B cell (primary cell): Measurements from ENCODE around the gene MAGEH1. TPM values are rescaled to one million over a fixed set of nuclear protein-coding genes. Genes with fewer than 3 reads are reported as not detected.

Experiments used
- ATAC-seq: fragments of 200-7000 bp; cut with Tn5 transposase; one replicate; pipeline ENCODE4 v1.10.0; 2021; ENCODE audit warnings: low read depth, mild to moderate bottlenecking, moderate number of reproducible peaks, moderate library complexity
- CTCF ChIA-PET: fragments of 350-600 bp; sonication (Branson Sonifier 250); formaldehyde crosslinking; loops from one replicate; lab custom pipeline; 2021; ENCODE audit warnings: antibody characterized with exemption, inconsistent platforms; lab: Charles Lee
- POLR2A ChIA-PET: fragments of 350-600 bp; sonication (Branson Sonifier 250); formaldehyde crosslinking; loops from one replicate; lab custom pipeline; 2021; ENCODE audit warnings: antibody characterized with exemption; lab: Charles Lee
- DNase-seq: peaks from one replicate; pipeline ENCODE4 v3.0.0; 2013
- H2AFZ ChIP-seq: 2 replicates; pipeline ENCODE4 v1.6.1; 2012; ENCODE audit warnings: mild to moderate bottlenecking, low read depth, low read length; ENCODE audit not compliant: insufficient read depth, poor library complexity, severe bottlenecking
- H3K27ac ChIP-seq, 2 donors: 1 replicate in 1 of 2; 2 replicates in 1 of 2; pipeline ENCODE4 v1.5.1; 2012 to 2013; ENCODE audit warnings: low read length in 2 of 2, mild to moderate bottlenecking in 2 of 2, moderate library complexity in 1 of 2
- H3K27me3 ChIP-seq, 4 experiments: fragments of 200-600 bp in 1 of 4; sonication (generic) in 1 of 4; replicated peaks in 1 of 4; 1 replicate in 2 of 4; 2 replicates in 2 of 4; pipeline versions ENCODE4 v1.6.1 to v1.7.0; 2013 to 2016; ENCODE audit warnings: low read length in 3 of 4, mild to moderate bottlenecking in 2 of 4, mixed read lengths in 1 of 4, moderate library complexity in 1 of 4; ENCODE audit not compliant: insufficient read depth in 4 of 4, control insufficient read depth in 3 of 4; ENCODE audit errors: control extremely low read depth in 1 of 4
- H3K36me3 ChIP-seq, 2 experiments: replicated peaks in 1 of 2; 1 replicate in 1 of 2; 2 replicates in 1 of 2; pipeline versions ENCODE4 v1.6.1 to v1.7.1; 2013; ENCODE audit warnings: low read length in 1 of 2; ENCODE audit not compliant: insufficient read depth in 2 of 2, control insufficient read depth in 1 of 2; ENCODE audit errors: control extremely low read depth in 1 of 2, extremely low read depth in 1 of 2
- H3K4me1 ChIP-seq, 2 donors: fragments of 200-600 bp in 1 of 2; sonication (generic) in 1 of 2; 1 replicate in 1 of 2; 2 replicates in 1 of 2; pipeline versions ENCODE4 v1.5.1 to v1.6.1; 2013 to 2017; ENCODE audit warnings: low read length in 2 of 2; ENCODE audit not compliant: control insufficient read depth in 2 of 2, insufficient read depth in 2 of 2
- H3K4me2 ChIP-seq: replicated peaks from 2 replicates; pipeline ENCODE3; 2012; ENCODE audit warnings: mild to moderate bottlenecking, low read depth, low read length; ENCODE audit not compliant: poor library complexity, severe bottlenecking
- H3K4me3 ChIP-seq, 5 experiments: fragments of 200-600 bp in 1 of 5; sonication (generic) in 1 of 5; 1 replicate in 3 of 5; 2 replicates in 2 of 5; pipeline versions ENCODE4 v1.5.1 to v1.7.0; 2011 to 2016; ENCODE audit warnings: low read length in 4 of 5, mild to moderate bottlenecking in 4 of 5, low read depth in 2 of 5, control low read depth in 1 of 5, moderate library complexity in 1 of 5; ENCODE audit not compliant: insufficient read depth in 1 of 5; ENCODE audit errors: control extremely low read depth in 1 of 5, extremely low read depth in 1 of 5
- H3K79me2 ChIP-seq: fragments of 200-600 bp; sonication (generic); one replicate; pipeline ENCODE4 v1.6.0; 2016; ENCODE audit warnings: low read length; ENCODE audit not compliant: control insufficient read depth, insufficient read depth
- H3K9ac ChIP-seq: fragments of 200-600 bp; sonication (generic); 2 replicates; pipeline ENCODE4 v1.6.1; 2017; ENCODE audit warnings: mild to moderate bottlenecking, low read length, moderate library complexity
- H3K9me3 ChIP-seq, 3 donors: one replicate each; pipeline versions ENCODE4 v1.6.1 to v1.7.1; 2013; ENCODE audit warnings: low read length in 2 of 3; ENCODE audit not compliant: control insufficient read depth in 2 of 3, insufficient read depth in 1 of 3; ENCODE audit errors: control extremely low read depth in 1 of 3
- H4K20me1 ChIP-seq: 2 replicates; pipeline ENCODE4 v1.6.0; 2012; ENCODE audit warnings: mild to moderate bottlenecking, low read length; ENCODE audit not compliant: insufficient read depth, control insufficient read depth, poor library complexity, severe bottlenecking
- H3K27ac Mint-ChIP-seq: one replicate; pipeline ENCODE4 v1.8.0; 2021; ENCODE audit warnings: mixed read lengths
- H3K27me3 Mint-ChIP-seq: one replicate; pipeline ENCODE4 v1.8.0; 2021; ENCODE audit warnings: mixed read lengths
- H3K4me1 Mint-ChIP-seq: one replicate; pipeline ENCODE4 v1.8.0; 2021; ENCODE audit warnings: mixed read lengths
- H3K4me3 Mint-ChIP-seq: one replicate; pipeline ENCODE4 v1.8.0; 2021; ENCODE audit warnings: mixed read lengths
- H3K9me3 Mint-ChIP-seq: one replicate; pipeline ENCODE4 v1.8.0; 2022; ENCODE audit warnings: mixed read lengths; ENCODE audit not compliant: insufficient read depth
- CTCF ChIP-seq: fragments of 200-600 bp; IDR thresholded peaks from one replicate; pipeline ENCODE4 v1.8.0; 2022; ENCODE audit warnings: antibody characterized with exemption, mild to moderate bottlenecking
- EZH2 ChIP-seq: IDR thresholded peaks from 2 replicates; pipeline ENCODE4 v1.6.1; 2012; ENCODE audit warnings: borderline replicate concordance, low read depth, mild to moderate bottlenecking, moderate library complexity, low read length; ENCODE audit not compliant: insufficient read depth, poor library complexity, severe bottlenecking
- WGBS: methylation state at CpG from one replicate; pipeline ENCODE4 v1.1.5; 2013; ENCODE audit warnings: missing lambda C conversion rate; ENCODE audit not compliant: insufficient coverage; 5-methylcytosine and 5-hydroxymethylcytosine counted together
- intact Hi-C: fragments of 100-400 bp; cut with micrococcal nuclease; formaldehyde crosslinking; loops from one replicate; pipeline ENCODE4 v1.10.0; 2022
- polyA plus RNA-seq: library from polyadenylated mRNA; depleted of rRNA; stranded (reverse); fragments of >200 nt; gene quantifications from 2 replicates; pipeline ENCODE4 v1.2.3, GENCODE V29; 2012
- total RNA-seq, 2 donors: library from RNA; stranded (reverse); fragments of 120-200 nt in 1 of 2; gene quantifications; 1 replicate in 1 of 2; 2 replicates in 1 of 2; pipeline versions ENCODE4 v1.2.3 to v1.2.4, GENCODE V29; 2013 to 2022

Gene MAGEH1
- total and polyA plus RNA-seq, 2 donors (not counting 1 experiment from before 2014, with no cell fraction given): 10.2 to 13.6 TPM

GRCh38 chrX:55480390-55481062 is 28.6 kb downstream of the MAGEH1 start:
- H3K9me3 ChIP-seq: no peaks in the 10 kb centered on the region
- DNase-seq: no peak
- POLR2A ChIA-PET: interaction anchor here (0.6 kb wide), 1 partner anchor 353 kb away, joined by 6 read pairs; no protein-coding TSS in a partner anchor

More at GRCh38 chrX:55480390-55481062, 28.6 kb downstream of the MAGEH1 start:
- Histone ChIP-seq H3K79me2 (no peaks in the 10 kb centered on the region), H3K27me3 (no peaks in the 10 kb centered on the region), H3K36me3 (no peaks in the 10 kb centered on the region), H3K9ac (no peak overlapping the region), H2AFZ (no peak overlapping the region), H4K20me1 (no peaks in the 10 kb centered on the region), H3K4me3 (no peak overlapping the region), H3K27ac (no peak overlapping the region), H3K4me2 (no peak overlapping the region), H3K4me1 (no peaks in the 10 kb centered on the region)
- TF ChIP-seq CTCF (no peak), EZH2 (no peak)
- ATAC-seq: no peak
- intact Hi-C loops: no loop called here
- H3K4me1 Mint-ChIP-seq: peaks cover 2% of the 10 kb centered on the region
- no peaks in the 10 kb centered on the region for H3K9me3 Mint-ChIP-seq
- H3K27me3 Mint-ChIP-seq: no peaks in the 10 kb centered on the region
- CTCF ChIA-PET: no interaction called here
- no peak overlapping the region for H3K4me3 Mint-ChIP-seq
- WGBS: no CpG with 5 or more reads among the region's 3 CpGs
- no peak overlapping the region for H3K27ac Mint-ChIP-seq
